Measurements from ENCODE around the gene C3orf33. TPM values are rescaled to one million over a fixed set of nuclear protein-coding genes. Genes with fewer than 3 reads are reported as not detected.

Gene C3orf33
- total and polyA plus RNA-seq, 2 of the 13 experiments (the other 11 are each of a cell fraction or from before 2014, with no cell fraction given) = 9.2 to 12.6 TPM

DNA sequence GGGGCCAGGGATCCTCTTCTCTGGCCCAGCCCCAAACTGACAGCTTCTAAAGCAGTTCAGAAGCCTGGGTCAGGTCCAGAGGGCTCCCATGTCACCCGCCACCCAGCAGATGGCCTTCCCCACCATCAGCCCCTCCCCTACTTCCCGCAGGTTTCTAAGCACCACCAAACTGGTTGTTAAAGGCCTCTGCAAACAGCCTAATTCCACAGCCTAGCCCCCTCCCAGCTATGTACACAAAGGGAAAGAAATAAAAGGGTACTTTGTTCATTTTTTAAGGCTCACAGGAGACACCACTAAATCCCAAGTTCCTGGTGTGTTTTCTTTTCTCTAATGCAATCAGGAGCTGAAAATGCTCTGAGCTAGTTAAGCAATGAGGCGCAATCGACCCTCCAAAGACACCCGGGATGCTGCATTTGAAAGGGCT, 91.8 kb downstream of the C3orf33 start:
- WGBS (ENCODE audit: low lambda C conversion rate) = 0% methylated on average over 5 of the region's 5 CpGs
- H3K4me3 ChIP-seq (replicated peaks in 1 of 3; ENCODE audit: insufficient read depth in 1 of 3, low read depth in 2 of 3, low read length in 3 of 3) = peak overlapping the region; percentile 9 to 29 (median 24); a peak in 4 of 6 replicates
- peak; percentile 92 for DNase-seq (ENCODE audit: low spot score)
- no peaks in the 10 kb centered on the region for H3K36me3 ChIP-seq (replicated peaks in 1 of 2; ENCODE audit: control insufficient read depth in 1 of 2, insufficient read depth in 2 of 2, low read length in 2 of 2)
- peak; percentile 100 for ATAC-seq
- no peaks in the 10 kb centered on the region for H4K20me1 ChIP-seq (ENCODE audit: insufficient read depth, low read length)
- intact Hi-C loops (cut with micrococcal nuclease; ENCODE audit: unreplicated experiment) = loop anchor here (1.0 to 5.0 kb wide), 2 partner anchors 31 to 158 kb away; partner anchors contain the start of genes GMPS and PLCH1
- peak overlapping the region; percentile 63 for H2AFZ ChIP-seq (ENCODE audit: low read length)
- peaks cover 43% of the 10 kb centered on the region for H3K4me1 ChIP-seq (ENCODE audit: insufficient read depth, low read length)
- peak; percentile 76 for FAIRE-seq
- peak overlapping the region; percentile 68 for H3K4me2 ChIP-seq (ENCODE audit: low read depth, low read length)
- in situ Hi-C loops (cut with HindIII; ENCODE audit: extremely low pct_ligation_motif_present, low pct_unique_long_range_greater_than_20kb) = no loop called here
- no peaks in the 10 kb centered on the region for H3K27me3 ChIP-seq (ENCODE audit: control insufficient read depth in 1 of 2, insufficient read depth in 2 of 2, low read length in 2 of 2)
- H3K9ac ChIP-seq (ENCODE audit: insufficient read depth, low read depth, low read length) = peak overlapping the region; percentile 5; the same call in 1 of the 2 replicates
- ChIA-PET CTCF (ENCODE audit: low intra/inter-chr PET ratio, low total read pairs) (no interaction called here), POLR2A (interaction anchor here (1.0 to 1.5 kb wide), 2 partner anchors 24 to 91 kb away, joined by 3 read pairs; no protein-coding TSS in a partner anchor)
- no peaks in the 10 kb centered on the region for H3K79me2 ChIP-seq (ENCODE audit: insufficient read depth, low read length)
- BruUV-seq (replicated peaks) = no TSS peak
- peak overlapping the region; percentile 54 for H3K27ac ChIP-seq (ENCODE audit: extremely low read length, insufficient read depth, low read length)
- 0 out of 2 replicates have a peak, but pooled peaks cover 11% of the 10 kb centered on the region for H3K9me3 ChIP-seq (ENCODE audit: low read length)
- TF ChIP-seq NR2F6 (IDR thresholded peaks at IDR 0.05) (peak; percentile 28; the same call in 1 of the 2 replicates), NR2F6 (CRISPR knock-in tag; IDR thresholded peaks at IDR 0.05) (peak; percentile 43; the same call in 1 of the 2 replicates), ZBTB7A (CRISPR knock-in tag; IDR thresholded peaks at IDR 0.05) (peak; percentile 56; the same call in 1 of the 2 replicates), ZMYM3 (CRISPR knock-in tag; IDR thresholded peaks at IDR 0.05) (no peak), DNMT3B (CRISPR knock-in tag; conservative IDR thresholded peaks at IDR 0.05) (0 out of 2 replicates have a peak, but pooled peaks have one; percentile 35), NR2F2 (IDR thresholded peaks at IDR 0.05; ENCODE audit: borderline replicate concordance, low read depth) (peak; percentile 61; the same call in 1 of the 2 replicates), TARDBP (CRISPR knock-in tag; IDR thresholded peaks at IDR 0.05) (peak; percentile 72; the same call in 1 of the 2 replicates), BCL6 (CRISPR knock-in tag; IDR thresholded peaks at IDR 0.05) (peak; percentile 52), RARA (CRISPR knock-in tag; IDR thresholded peaks at IDR 0.05) (no peak), HMG20A (CRISPR knock-in tag; IDR thresholded peaks at IDR 0.05; ENCODE audit: borderline replicate concordance) (0 out of 2 replicates have a peak, but pooled peaks have one; percentile 26), KDM2A (CRISPR knock-in tag; IDR thresholded peaks at IDR 0.05; ENCODE audit: borderline replicate concordance, low read depth) (0 out of 2 replicates have a peak, but pooled peaks have one; percentile 24), ZNF672 (CRISPR knock-in tag; IDR thresholded peaks at IDR 0.05) (no peak), TBX2 (CRISPR knock-in tag; IDR thresholded peaks at IDR 0.05; ENCODE audit: borderline replicate concordance) (peak; percentile 80), SAP130 (CRISPR knock-in tag; IDR thresholded peaks at IDR 0.05; ENCODE audit: low read depth) (peak; percentile 64), KAT8 (CRISPR knock-in tag; IDR thresholded peaks at IDR 0.05) (peak; percentile 49; the same call in 1 of the 2 replicates), CEBPG (CRISPR knock-in tag; IDR thresholded peaks at IDR 0.05) (peak; percentile 84), SP140L (CRISPR knock-in tag; IDR thresholded peaks at IDR 0.05; ENCODE audit: borderline replicate concordance) (0 out of 2 replicates have a peak, but pooled peaks have one; percentile 45)
- TF ChIP-seq, protein P1, sequence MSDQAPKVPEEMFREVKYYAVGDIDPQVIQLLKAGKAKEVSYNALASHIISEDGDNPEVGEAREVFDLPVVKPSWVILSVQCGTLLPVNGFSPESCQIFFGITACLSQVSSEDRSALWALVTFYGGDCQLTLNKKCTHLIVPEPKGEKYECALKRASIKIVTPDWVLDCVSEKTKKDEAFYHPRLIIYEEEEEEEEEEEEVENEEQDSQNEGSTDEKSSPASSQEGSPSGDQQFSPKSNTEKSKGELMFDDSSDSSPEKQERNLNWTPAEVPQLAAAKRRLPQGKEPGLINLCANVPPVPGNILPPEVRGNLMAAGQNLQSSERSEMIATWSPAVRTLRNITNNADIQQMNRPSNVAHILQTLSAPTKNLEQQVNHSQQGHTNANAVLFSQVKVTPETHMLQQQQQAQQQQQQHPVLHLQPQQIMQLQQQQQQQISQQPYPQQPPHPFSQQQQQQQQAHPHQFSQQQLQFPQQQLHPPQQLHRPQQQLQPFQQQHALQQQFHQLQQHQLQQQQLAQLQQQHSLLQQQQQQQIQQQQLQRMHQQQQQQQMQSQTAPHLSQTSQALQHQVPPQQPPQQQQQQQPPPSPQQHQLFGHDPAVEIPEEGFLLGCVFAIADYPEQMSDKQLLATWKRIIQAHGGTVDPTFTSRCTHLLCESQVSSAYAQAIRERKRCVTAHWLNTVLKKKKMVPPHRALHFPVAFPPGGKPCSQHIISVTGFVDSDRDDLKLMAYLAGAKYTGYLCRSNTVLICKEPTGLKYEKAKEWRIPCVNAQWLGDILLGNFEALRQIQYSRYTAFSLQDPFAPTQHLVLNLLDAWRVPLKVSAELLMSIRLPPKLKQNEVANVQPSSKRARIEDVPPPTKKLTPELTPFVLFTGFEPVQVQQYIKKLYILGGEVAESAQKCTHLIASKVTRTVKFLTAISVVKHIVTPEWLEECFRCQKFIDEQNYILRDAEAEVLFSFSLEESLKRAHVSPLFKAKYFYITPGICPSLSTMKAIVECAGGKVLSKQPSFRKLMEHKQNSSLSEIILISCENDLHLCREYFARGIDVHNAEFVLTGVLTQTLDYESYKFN (CRISPR knock-in tag; conservative IDR thresholded peaks at IDR 0.05) = peak; percentile 85
- TF ChIP-seq, protein P2, sequence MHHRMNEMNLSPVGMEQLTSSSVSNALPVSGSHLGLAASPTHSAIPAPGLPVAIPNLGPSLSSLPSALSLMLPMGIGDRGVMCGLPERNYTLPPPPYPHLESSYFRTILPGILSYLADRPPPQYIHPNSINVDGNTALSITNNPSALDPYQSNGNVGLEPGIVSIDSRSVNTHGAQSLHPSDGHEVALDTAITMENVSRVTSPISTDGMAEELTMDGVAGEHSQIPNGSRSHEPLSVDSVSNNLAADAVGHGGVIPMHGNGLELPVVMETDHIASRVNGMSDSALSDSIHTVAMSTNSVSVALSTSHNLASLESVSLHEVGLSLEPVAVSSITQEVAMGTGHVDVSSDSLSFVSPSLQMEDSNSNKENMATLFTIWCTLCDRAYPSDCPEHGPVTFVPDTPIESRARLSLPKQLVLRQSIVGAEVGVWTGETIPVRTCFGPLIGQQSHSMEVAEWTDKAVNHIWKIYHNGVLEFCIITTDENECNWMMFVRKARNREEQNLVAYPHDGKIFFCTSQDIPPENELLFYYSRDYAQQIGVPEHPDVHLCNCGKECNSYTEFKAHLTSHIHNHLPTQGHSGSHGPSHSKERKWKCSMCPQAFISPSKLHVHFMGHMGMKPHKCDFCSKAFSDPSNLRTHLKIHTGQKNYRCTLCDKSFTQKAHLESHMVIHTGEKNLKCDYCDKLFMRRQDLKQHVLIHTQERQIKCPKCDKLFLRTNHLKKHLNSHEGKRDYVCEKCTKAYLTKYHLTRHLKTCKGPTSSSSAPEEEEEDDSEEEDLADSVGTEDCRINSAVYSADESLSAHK (CRISPR knock-in tag; IDR thresholded peaks at IDR 0.05; ENCODE audit: borderline replicate concordance) = no peak
- TF ChIP-seq, protein P3, sequence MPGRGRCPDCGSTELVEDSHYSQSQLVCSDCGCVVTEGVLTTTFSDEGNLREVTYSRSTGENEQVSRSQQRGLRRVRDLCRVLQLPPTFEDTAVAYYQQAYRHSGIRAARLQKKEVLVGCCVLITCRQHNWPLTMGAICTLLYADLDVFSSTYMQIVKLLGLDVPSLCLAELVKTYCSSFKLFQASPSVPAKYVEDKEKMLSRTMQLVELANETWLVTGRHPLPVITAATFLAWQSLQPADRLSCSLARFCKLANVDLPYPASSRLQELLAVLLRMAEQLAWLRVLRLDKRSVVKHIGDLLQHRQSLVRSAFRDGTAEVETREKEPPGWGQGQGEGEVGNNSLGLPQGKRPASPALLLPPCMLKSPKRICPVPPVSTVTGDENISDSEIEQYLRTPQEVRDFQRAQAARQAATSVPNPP (CRISPR knock-in tag; IDR thresholded peaks at IDR 0.05) = peak; percentile 37; the same call in 1 of the 2 replicates

Measured in HepG2 (cell line).